Fibroblast of pulmonary artery (primary cell): ENCODE measurements around the gene PRKG2.

Experiments used
- DNase-seq: peaks from one replicate; pipeline ENCODE4 v3.0.0-alpha.2; 2010; ENCODE audit warnings: low read depth
- H3K4me3 ChIP-seq: replicated peaks from 2 replicates; pipeline ENCODE4 v1.5.1; 2011; ENCODE audit warnings: low read depth, mild to moderate bottlenecking, control low read depth, low read length, moderate library complexity
- TF ChIP-seq, protein P1 (sequence below): IDR thresholded peaks from 2 replicates; pipeline ENCODE4 v1.5.1; 2011; ENCODE audit warnings: mild to moderate bottlenecking, control low read depth, low read length, inconsistent platforms; ENCODE audit errors: missing control alignments

PRKG2 gene

DNA sequence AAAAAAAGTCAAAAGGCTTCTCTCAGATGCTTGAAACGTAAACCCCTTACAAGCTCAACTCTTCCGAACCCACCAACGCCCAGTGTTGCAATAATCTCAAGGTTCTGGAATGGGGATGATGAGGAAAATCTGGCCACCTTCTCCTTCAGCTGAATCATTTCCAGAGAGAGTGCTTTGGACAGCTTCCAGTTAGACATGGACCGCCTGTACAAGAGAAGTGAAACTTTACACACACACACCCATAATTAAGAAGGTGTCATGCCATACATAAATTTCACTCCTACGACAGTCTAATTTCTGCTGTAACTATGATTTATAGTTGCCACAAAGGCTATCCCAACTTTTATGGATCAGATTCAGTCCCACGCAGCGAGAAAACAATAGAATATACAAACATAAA is 72.3 kb downstream of the PRKG2 start:
- TF ChIP-seq, protein P1, sequence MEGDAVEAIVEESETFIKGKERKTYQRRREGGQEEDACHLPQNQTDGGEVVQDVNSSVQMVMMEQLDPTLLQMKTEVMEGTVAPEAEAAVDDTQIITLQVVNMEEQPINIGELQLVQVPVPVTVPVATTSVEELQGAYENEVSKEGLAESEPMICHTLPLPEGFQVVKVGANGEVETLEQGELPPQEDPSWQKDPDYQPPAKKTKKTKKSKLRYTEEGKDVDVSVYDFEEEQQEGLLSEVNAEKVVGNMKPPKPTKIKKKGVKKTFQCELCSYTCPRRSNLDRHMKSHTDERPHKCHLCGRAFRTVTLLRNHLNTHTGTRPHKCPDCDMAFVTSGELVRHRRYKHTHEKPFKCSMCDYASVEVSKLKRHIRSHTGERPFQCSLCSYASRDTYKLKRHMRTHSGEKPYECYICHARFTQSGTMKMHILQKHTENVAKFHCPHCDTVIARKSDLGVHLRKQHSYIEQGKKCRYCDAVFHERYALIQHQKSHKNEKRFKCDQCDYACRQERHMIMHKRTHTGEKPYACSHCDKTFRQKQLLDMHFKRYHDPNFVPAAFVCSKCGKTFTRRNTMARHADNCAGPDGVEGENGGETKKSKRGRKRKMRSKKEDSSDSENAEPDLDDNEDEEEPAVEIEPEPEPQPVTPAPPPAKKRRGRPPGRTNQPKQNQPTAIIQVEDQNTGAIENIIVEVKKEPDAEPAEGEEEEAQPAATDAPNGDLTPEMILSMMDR: no peak
- DNase-seq: peak; percentile 66
- no peak overlapping the region for H3K4me3 ChIP-seq

GRCh38 chr4:81137894-81138293 is 77.1 kb downstream of the PRKG2 start:
- H3K4me3 ChIP-seq: no peak overlapping the region
- DNase-seq: no peak
- TF ChIP-seq, protein P1: no peak

DNA sequence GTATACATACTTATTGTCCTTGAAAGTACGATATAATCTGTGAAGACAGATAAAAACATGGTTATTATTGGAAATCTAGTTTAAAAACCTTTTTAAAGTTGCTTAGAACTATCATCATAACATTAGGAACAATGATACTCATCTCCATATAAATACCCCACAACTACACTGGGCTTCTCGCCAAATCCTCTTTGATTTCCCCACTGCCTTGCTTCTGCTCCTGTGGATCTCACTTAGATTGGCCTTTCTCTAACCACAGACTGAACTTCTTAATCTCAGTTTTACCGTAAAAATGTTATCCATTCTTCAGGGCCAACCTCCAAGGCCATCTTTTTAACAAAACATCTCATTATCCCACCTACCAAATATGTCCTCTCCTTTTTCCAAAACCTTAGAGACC is 77.6 kb downstream of the PRKG2 start:
- H3K4me3 ChIP-seq: no peak overlapping the region
- TF ChIP-seq, protein P1: no peak
- peak; percentile 43 for DNase-seq

GRCh38 chr4:81136161-81136905 is 78.7 kb downstream of the PRKG2 start:
- TF ChIP-seq, protein P1: no peak
- no peak overlapping the region for H3K4me3 ChIP-seq
- peak; percentile 96 for DNase-seq

GRCh38 chr4:81135501-81135900 is 79.5 kb downstream of the PRKG2 start:
- DNase-seq: peak; percentile 50
- no peak overlapping the region for H3K4me3 ChIP-seq
- TF ChIP-seq, protein P1: no peak

DNA sequence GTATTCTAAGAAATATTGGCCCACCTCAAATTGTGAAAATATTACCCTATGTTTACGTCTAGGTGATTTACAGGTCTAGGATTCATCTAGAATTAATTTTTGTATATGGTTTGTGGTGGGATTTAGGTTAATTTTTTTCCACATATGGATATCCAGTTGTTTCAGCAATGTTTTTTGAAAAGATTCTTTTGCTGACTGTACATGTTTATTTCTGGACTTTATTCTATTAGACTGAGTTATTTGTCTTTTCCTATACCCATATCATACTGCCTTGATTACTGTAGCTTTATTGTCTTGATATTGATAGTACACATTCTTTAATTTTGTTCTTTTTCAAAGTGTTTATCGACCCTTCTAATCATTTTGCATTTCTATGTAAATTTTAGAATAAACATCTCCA is 83.5 kb downstream of the PRKG2 start:
- no peak for DNase-seq
- TF ChIP-seq, protein P1: no peak
- no peak overlapping the region for H3K4me3 ChIP-seq

DNA sequence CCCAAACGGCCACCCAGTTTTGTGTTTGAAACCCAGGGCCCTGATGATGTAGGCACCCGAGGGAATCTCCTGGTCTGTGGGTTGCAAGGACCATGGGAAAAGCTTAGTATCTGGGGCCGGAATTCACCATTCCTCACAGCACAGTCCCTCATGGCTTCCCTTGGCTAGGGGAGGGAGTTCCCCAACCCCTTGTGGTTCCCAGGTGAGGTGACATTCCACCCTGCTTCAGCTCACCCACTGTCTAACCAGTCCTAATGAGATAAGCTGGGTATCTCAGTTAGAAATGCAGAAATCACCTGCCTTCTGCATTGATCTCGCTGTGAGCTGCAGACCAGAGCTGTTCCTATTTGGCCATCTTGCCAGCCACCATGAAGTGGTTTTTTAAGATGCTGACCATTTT is 84.0 kb downstream of the PRKG2 start:
- DNase-seq: no peak
- TF ChIP-seq, protein P1: no peak
- no peak overlapping the region for H3K4me3 ChIP-seq
